ENCODE data around the gene MTTP.

GRCh38 chr4:99571883-99572282 lies 2.7 kb upstream of the MTTP start:
- TF ChIP-seq CTCF (conservative IDR thresholded peaks at IDR 0.05; ENCODE audit: low read depth in 2 of 2) (no peak), POLR2AphosphoS5 (IDR thresholded peaks at IDR 0.05; ENCODE audit: low read depth) (no peak), EZH2phosphoT487 (IDR thresholded peaks at IDR 0.05; ENCODE audit: unreplicated experiment) (no peak), REST (IDR thresholded peaks at IDR 0.05; ENCODE audit: unreplicated experiment) (no peak), CREB1 (CRISPR knock-in tag; IDR thresholded peaks at IDR 0.05; ENCODE audit: low read depth) (no peak), EZH2 (IDR thresholded peaks at IDR 0.05; ENCODE audit: low read depth, unreplicated experiment) (no peak), ZNF462 (CRISPR knock-in tag; IDR thresholded peaks at IDR 0.05) (no peak), JUNB (IDR thresholded peaks at IDR 0.05; ENCODE audit: unreplicated experiment) (no peak), NANOG (IDR thresholded peaks at IDR 0.05; ENCODE audit: borderline replicate concordance) (no peak), STAT1 (IDR thresholded peaks at IDR 0.05; ENCODE audit: unreplicated experiment) (no peak), ETS1 (IDR thresholded peaks at IDR 0.05) (no peak), ZNF114 (CRISPR knock-in tag; IDR thresholded peaks at IDR 0.05) (no peak), ZNF331 (CRISPR knock-in tag; IDR thresholded peaks at IDR 0.05; ENCODE audit: low read depth) (no peak)
